GM23338 (cell line): ENCODE data around the gene METTL18. TPM values are rescaled to one million over a fixed set of nuclear protein-coding genes. Genes with fewer than 3 reads are reported as not detected.
A peak's percentile ranks its signal among the peaks of the same experiment; 100 is the strongest.

ENCODE experiments used
- ATAC-seq: fragments of 200-7000 bp; cut with Tn5 transposase; 3 replicates; pipeline ENCODE4 v1.9.1; 2020
- DNase-seq: peaks from one replicate; pipeline ENCODE4 v3.0.0-alpha.2; 2015; ENCODE audit warnings: low spot score
- H2AFZ ChIP-seq: fragments of 200-600 bp; sonication (generic); 2 replicates; pipeline ENCODE4 v1.8.0; 2016; ENCODE audit warnings: antibody characterized with exemption, mild to moderate bottlenecking, moderate library complexity
- H3F3A ChIP-seq: fragments of 200-600 bp; sonication (generic); replicated peaks from 2 replicates; pipeline ENCODE4 v1.8.0; 2017; ENCODE audit warnings: antibody characterized with exemption, mixed run types, low read depth
- H3K27ac ChIP-seq: fragments of 200-600 bp; sonication (generic); 2 replicates; pipeline ENCODE4 v1.6.1; 2016; ENCODE audit warnings: low read depth
- H3K27me3 ChIP-seq: fragments of 200-600 bp; sonication (generic); 2 replicates; pipeline ENCODE4 v1.8.0; 2016; ENCODE audit warnings: mild to moderate bottlenecking, mixed run types, moderate library complexity; ENCODE audit not compliant: insufficient read depth
- H3K36me3 ChIP-seq: fragments of 200-600 bp; sonication (generic); 2 replicates; pipeline ENCODE4 v1.8.0; 2016; ENCODE audit warnings: mild to moderate bottlenecking; ENCODE audit not compliant: insufficient read depth
- H3K4me1 ChIP-seq: fragments of 200-600 bp; sonication (generic); 2 replicates; pipeline ENCODE4 v1.8.0; 2016; ENCODE audit warnings: mild to moderate bottlenecking, moderate library complexity; ENCODE audit not compliant: insufficient read depth
- H3K4me2 ChIP-seq: fragments of 200-600 bp; sonication (generic); 2 replicates; pipeline ENCODE4 v1.7.1; 2017; ENCODE audit warnings: mixed run types
- H3K4me3 ChIP-seq: fragments of 200-600 bp; sonication (generic); 2 replicates; pipeline ENCODE4 v1.6.1; 2016; ENCODE audit warnings: mixed run types
- H3K79me2 ChIP-seq: fragments of 200-600 bp; sonication (generic); replicated peaks from 2 replicates; pipeline ENCODE4 v1.8.0; 2017; ENCODE audit warnings: mild to moderate bottlenecking; ENCODE audit not compliant: insufficient read depth
- H3K9me2 ChIP-seq: fragments of 200-600 bp; sonication (generic); 2 replicates; pipeline ENCODE4 v1.8.0; 2017; ENCODE audit not compliant: insufficient read depth
- H4K20me1 ChIP-seq: fragments of 200-600 bp; sonication (generic); replicated peaks from 2 replicates; pipeline ENCODE4 v1.8.0; 2017; ENCODE audit warnings: mild to moderate bottlenecking; ENCODE audit not compliant: insufficient read depth
- H3K27ac Mint-ChIP-seq: 2 replicates; pipeline ENCODE4 v1.8.0; 2020; ENCODE audit warnings: inconsistent platforms, mild to moderate bottlenecking, moderate library complexity, mixed read lengths
- H3K27me3 Mint-ChIP-seq: 3 replicates; pipeline ENCODE4 v1.8.0; 2022; ENCODE audit warnings: low read depth, mild to moderate bottlenecking, moderate library complexity, mixed read lengths, inconsistent platforms; ENCODE audit not compliant: insufficient read depth, poor library complexity
- H3K36me3 Mint-ChIP-seq: 3 replicates; pipeline ENCODE4 v1.8.0; 2021; ENCODE audit warnings: low read depth, mild to moderate bottlenecking, inconsistent platforms, moderate library complexity, mixed read lengths
- H3K4me1 Mint-ChIP-seq: 3 replicates; pipeline ENCODE4 v1.8.0; 2020; ENCODE audit warnings: mild to moderate bottlenecking, inconsistent platforms, mixed read lengths
- H3K4me3 Mint-ChIP-seq: 3 replicates; pipeline ENCODE4 v1.8.0; 2021; ENCODE audit warnings: moderate library complexity, mild to moderate bottlenecking, inconsistent platforms, mixed read lengths
- H3K9me3 Mint-ChIP-seq: 3 replicates; pipeline ENCODE4 v1.8.0; 2020; ENCODE audit warnings: moderate library complexity, mild to moderate bottlenecking, inconsistent platforms, mixed read lengths
- CREB1 ChIP-seq: fragments of 250-450 bp; sonication (Bioruptor Pico); IDR thresholded peaks from 2 replicates; pipeline ENCODE4 v1.5.0; 2020; ENCODE audit warnings: low read depth, mild to moderate bottlenecking, moderate library complexity
- EZH2phosphoT487 ChIP-seq: fragments of 200-600 bp; sonication (generic); IDR thresholded peaks from one replicate; pipeline ENCODE4 v1.8.1; 2018; ENCODE audit warnings: antibody characterized with exemption; ENCODE audit not compliant: unreplicated experiment
- NANOG ChIP-seq: IDR thresholded peaks from 2 replicates; pipeline ENCODE4 v1.6.1; 2016; ENCODE audit warnings: antibody characterized with exemption, borderline replicate concordance
- POLR2AphosphoS5 ChIP-seq: IDR thresholded peaks from 2 replicates; pipeline ENCODE4 v1.6.1; 2016; ENCODE audit warnings: antibody characterized with exemption, low read depth
- ZNF114 ChIP-seq: fragments of 250-450 bp; sonication (Bioruptor Pico); IDR thresholded peaks from 2 replicates; pipeline ENCODE4 v1.5.0; 2020; ENCODE audit warnings: mild to moderate bottlenecking, moderate library complexity
- polyA plus RNA-seq: library from polyadenylated mRNA; unstranded; fragments of >200 nt; fragmentation: Nextera tagmentation; extraction: Ambion mirVana; gene quantifications from 2 replicates; pipeline ENCODE4 v1.2.1, GENCODE V29; 2016
- total RNA-seq: library from RNA; depleted of rRNA; stranded (reverse); fragments of >200 nt; shearing (Covaris generic); gene quantifications from 2 replicates; pipeline ENCODE4 v1.2.3, GENCODE V29; 2014
- TF ChIP-seq, protein P1 (sequence below): fragments of 250-450 bp; sonication (Bioruptor Pico); IDR thresholded peaks from 2 replicates; pipeline ENCODE4 v1.5.0; 2020; ENCODE audit warnings: mild to moderate bottlenecking, moderate library complexity
- TF ChIP-seq, protein P2 (sequence below): IDR thresholded peaks from 2 replicates; pipeline ENCODE4 v1.6.1; 2016; ENCODE audit warnings: antibody characterized with exemption
- TF ChIP-seq, protein P3 (sequence below), 2 experiments: fragments of 200-600 bp in 1 of 2; sonication (generic) in 1 of 2; conservative IDR thresholded peaks; 2 replicates each; pipeline versions ENCODE4 v1.5.1 to v1.6.1; 2016 to 2017; ENCODE audit warnings: antibody characterized with exemption in 2 of 2, low read depth in 2 of 2, mild to moderate bottlenecking in 2 of 2, moderate library complexity in 1 of 2

METTL18 gene
- total and polyA plus RNA-seq, 2 experiments from 2014 or later = 9.9 to 13.6 TPM

DNA sequence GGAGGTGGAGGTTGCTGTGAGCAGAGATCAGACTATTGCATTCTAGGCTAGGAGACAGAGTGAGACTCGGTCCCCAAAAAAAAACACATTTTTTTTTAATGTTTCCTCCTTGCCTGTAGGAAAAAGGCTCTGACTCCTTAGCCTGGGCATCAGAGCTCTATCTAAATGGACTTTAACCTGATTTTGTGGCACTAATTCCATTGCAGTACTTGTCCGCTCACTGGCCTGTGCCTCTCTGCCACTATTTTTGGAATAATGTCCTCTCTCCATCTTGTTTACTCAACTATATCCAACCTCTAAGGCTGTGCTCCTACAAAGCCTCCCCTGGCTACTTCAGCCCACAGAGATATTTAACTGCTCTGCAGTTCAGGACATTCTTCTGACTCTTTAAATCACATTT, 26.5 kb downstream of the METTL18 start (continued):
- TF ChIP-seq, protein P1, sequence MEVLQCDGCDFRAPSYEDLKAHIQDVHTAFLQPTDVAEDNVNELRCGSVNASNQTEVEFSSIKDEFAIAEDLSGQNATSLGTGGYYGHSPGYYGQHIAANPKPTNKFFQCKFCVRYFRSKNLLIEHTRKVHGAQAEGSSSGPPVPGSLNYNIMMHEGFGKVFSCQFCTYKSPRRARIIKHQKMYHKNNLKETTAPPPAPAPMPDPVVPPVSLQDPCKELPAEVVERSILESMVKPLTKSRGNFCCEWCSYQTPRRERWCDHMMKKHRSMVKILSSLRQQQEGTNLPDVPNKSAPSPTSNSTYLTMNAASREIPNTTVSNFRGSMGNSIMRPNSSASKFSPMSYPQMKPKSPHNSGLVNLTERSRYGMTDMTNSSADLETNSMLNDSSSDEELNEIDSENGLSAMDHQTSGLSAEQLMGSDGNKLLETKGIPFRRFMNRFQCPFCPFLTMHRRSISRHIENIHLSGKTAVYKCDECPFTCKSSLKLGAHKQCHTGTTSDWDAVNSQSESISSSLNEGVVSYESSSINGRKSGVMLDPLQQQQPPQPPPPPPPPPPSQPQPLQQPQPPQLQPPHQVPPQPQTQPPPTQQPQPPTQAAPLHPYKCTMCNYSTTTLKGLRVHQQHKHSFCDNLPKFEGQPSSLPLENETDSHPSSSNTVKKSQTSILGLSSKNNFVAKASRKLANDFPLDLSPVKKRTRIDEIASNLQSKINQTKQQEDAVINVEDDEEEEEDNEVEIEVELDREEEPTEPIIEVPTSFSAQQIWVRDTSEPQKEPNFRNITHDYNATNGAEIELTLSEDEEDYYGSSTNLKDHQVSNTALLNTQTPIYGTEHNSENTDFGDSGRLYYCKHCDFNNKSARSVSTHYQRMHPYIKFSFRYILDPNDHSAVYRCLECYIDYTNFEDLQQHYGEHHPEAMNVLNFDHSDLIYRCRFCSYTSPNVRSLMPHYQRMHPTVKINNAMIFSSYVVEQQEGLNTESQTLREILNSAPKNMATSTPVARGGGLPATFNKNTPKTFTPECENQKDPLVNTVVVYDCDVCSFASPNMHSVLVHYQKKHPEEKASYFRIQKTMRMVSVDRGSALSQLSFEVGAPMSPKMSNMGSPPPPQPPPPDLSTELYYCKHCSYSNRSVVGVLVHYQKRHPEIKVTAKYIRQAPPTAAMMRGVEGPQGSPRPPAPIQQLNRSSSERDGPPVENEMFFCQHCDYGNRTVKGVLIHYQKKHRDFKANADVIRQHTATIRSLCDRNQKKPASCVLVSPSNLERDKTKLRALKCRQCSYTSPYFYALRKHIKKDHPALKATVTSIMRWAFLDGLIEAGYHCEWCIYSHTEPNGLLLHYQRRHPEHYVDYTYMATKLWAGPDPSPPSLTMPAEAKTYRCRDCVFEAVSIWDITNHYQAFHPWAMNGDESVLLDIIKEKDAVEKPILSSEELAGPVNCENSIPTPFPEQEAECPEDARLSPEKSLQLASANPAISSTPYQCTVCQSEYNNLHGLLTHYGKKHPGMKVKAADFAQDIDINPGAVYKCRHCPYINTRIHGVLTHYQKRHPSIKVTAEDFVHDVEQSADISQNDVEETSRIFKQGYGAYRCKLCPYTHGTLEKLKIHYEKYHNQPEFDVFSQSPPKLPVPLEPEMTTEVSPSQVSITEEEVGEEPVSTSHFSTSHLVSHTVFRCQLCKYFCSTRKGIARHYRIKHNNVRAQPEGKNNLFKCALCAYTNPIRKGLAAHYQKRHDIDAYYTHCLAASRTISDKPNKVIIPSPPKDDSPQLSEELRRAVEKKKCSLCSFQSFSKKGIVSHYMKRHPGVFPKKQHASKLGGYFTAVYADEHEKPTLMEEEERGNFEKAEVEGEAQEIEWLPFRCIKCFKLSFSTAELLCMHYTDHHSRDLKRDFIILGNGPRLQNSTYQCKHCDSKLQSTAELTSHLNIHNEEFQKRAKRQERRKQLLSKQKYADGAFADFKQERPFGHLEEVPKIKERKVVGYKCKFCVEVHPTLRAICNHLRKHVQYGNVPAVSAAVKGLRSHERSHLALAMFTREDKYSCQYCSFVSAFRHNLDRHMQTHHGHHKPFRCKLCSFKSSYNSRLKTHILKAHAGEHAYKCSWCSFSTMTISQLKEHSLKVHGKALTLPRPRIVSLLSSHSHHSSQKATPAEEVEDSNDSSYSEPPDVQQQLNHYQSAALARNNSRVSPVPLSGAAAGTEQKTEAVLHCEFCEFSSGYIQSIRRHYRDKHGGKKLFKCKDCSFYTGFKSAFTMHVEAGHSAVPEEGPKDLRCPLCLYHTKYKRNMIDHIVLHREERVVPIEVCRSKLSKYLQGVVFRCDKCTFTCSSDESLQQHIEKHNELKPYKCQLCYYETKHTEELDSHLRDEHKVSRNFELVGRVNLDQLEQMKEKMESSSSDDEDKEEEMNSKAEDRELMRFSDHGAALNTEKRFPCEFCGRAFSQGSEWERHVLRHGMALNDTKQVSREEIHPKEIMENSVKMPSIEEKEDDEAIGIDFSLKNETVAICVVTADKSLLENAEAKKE (CRISPR knock-in tag) = no peak
- TF ChIP-seq, protein P2, sequence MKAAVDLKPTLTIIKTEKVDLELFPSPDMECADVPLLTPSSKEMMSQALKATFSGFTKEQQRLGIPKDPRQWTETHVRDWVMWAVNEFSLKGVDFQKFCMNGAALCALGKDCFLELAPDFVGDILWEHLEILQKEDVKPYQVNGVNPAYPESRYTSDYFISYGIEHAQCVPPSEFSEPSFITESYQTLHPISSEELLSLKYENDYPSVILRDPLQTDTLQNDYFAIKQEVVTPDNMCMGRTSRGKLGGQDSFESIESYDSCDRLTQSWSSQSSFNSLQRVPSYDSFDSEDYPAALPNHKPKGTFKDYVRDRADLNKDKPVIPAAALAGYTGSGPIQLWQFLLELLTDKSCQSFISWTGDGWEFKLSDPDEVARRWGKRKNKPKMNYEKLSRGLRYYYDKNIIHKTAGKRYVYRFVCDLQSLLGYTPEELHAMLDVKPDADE = no peak
- no peak for TF ChIP-seq EZH2phosphoT487

DNA sequence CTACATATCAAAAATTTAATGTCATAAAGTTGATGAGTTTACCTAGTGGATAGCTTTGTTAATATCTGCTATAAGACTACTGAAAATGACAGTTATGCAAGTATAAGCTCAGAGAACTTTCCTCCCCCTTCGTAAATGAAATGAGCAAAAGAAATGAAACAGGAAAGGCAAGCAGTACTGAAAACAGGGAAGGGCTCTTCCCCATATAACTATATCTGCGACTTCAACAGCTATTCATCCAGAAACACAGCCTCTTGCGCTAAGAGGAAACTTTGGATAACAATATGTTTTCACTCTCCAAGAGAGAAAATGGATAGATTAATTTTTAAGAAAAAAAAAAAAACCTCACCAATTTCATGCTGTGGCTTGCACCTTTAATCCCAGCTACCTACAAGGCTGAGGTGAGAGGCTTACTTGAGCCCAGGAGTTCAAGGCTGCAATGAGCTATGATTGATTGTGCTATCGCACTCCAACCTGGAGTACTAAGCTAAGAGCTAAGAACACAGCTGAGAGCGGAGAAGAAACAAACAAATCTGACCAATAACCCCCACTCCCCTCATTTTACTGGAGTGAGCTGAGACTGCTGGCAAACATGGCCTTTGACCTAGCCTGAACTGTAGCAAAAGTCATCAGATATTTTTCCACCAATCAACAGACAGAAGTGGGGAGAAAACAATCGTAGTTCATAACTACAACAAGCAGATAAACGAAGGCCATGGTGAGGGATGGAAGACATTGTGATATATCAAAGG, 29.0 kb downstream of the METTL18 start:
- DNase-seq (no peak), ATAC-seq (no peak)
- H3K9me3 Mint-ChIP-seq = peaks cover 2% of the 10 kb centered on the region; the same call in 1 of the 3 replicates
- Histone ChIP-seq H4K20me1 (no peaks in the 10 kb centered on the region), H3K27ac (no peak overlapping the region), H3K4me2 (no peak overlapping the region), H3K27me3 (no peaks in the 10 kb centered on the region), H3K4me3 (no peak overlapping the region), H2AFZ (peak overlapping the region; percentile 67), H3F3A (no peaks in the 10 kb centered on the region), H3K79me2 (no peaks in the 10 kb centered on the region), H3K36me3 (no peaks in the 10 kb centered on the region), H3K9me2 (peaks cover 3% of the 10 kb centered on the region; the same call in 1 of the 2 replicates), H3K4me1 (no peaks in the 10 kb centered on the region)
- peaks cover 4% of the 10 kb centered on the region; the same call in 2 of the 3 replicates for H3K4me1 Mint-ChIP-seq
- no peaks in the 10 kb centered on the region for H3K27me3 Mint-ChIP-seq
- H3K27ac Mint-ChIP-seq = no peak overlapping the region
- TF ChIP-seq, protein P3, sequence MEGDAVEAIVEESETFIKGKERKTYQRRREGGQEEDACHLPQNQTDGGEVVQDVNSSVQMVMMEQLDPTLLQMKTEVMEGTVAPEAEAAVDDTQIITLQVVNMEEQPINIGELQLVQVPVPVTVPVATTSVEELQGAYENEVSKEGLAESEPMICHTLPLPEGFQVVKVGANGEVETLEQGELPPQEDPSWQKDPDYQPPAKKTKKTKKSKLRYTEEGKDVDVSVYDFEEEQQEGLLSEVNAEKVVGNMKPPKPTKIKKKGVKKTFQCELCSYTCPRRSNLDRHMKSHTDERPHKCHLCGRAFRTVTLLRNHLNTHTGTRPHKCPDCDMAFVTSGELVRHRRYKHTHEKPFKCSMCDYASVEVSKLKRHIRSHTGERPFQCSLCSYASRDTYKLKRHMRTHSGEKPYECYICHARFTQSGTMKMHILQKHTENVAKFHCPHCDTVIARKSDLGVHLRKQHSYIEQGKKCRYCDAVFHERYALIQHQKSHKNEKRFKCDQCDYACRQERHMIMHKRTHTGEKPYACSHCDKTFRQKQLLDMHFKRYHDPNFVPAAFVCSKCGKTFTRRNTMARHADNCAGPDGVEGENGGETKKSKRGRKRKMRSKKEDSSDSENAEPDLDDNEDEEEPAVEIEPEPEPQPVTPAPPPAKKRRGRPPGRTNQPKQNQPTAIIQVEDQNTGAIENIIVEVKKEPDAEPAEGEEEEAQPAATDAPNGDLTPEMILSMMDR (conservative IDR thresholded peaks at IDR 0.05; ENCODE audit: low read depth in 2 of 2) = no peak
- TF ChIP-seq NANOG = no peak
- TF ChIP-seq CREB1 = no peak
- no peak for TF ChIP-seq EZH2phosphoT487
- no peak for TF ChIP-seq POLR2AphosphoS5
- TF ChIP-seq ZNF114 = no peak
- no peaks in the 10 kb centered on the region for H3K36me3 Mint-ChIP-seq
- H3K4me3 Mint-ChIP-seq = no peak overlapping the region
